A549 (cell line): ENCODE measurements around the gene LCE2B.

Source experiments
- CTCF ChIP-seq: fragments of >200 bp; sonication (Bioruptor Twin); formaldehyde crosslinking; IDR thresholded peaks from 3 replicates; pipeline ENCODE4 v1.5.1; 2016
- E2F6 ChIP-seq: IDR thresholded peaks from 2 replicates; pipeline ENCODE4 v1.6.1; 2012; ENCODE audit warnings: low read depth, borderline replicate concordance
- HDAC2 ChIP-seq: fragments of 200-600 bp; sonication (generic); IDR thresholded peaks from 2 replicates; pipeline ENCODE4 v1.6.1; 2016
- RFX5 ChIP-seq: fragments of 450-650 bp; IDR thresholded peaks from 2 replicates; pipeline ENCODE4 v1.7.1; 2014; ENCODE audit warnings: antibody characterized with exemption, mild to moderate bottlenecking, moderate library complexity

- TF ChIP-seq E2F6: no peak
- TF ChIP-seq RFX5: no peak
- TF ChIP-seq HDAC2: no peak
- TF ChIP-seq CTCF: peak; percentile 31; the same call in 2 of the 3 replicates
Measured at GRCh38 chr1:152735648-152736047, 49.7 kb downstream of the LCE2B start.
